HepG2 (cell line): ENCODE measurements around the gene TMA7B. TPM values are rescaled to one million over a fixed set of nuclear protein-coding genes. Genes with fewer than 3 reads are reported as not detected.

Source experiments
- ATAC-seq: fragments of 200-7000 bp; cut with Tn5 transposase; 3 replicates; pipeline ENCODE4 v1.9.1; 2020; ENCODE audit warnings: mild to moderate bottlenecking, moderate library complexity
- BruUV-seq: library from RNA; stranded (reverse); fragments of 400-500 nt; replicated peaks from 2 replicates; lab custom pipeline; 2021; lab: Mats Ljungman, UMichigan
- CTCF ChIA-PET: fragments of 300-600 bp; formaldehyde crosslinking; extraction: SDS; loops from one replicate; lab custom pipeline; 2021; ENCODE audit warnings: low total read pairs, inconsistent platforms, low intra/inter-chr PET ratio; lab: Yijun Ruan, JAX
- POLR2A ChIA-PET: fragments of 350-600 bp; sonication (Branson Sonifier 250); formaldehyde crosslinking; loops from one replicate; lab custom pipeline; 2020; ENCODE audit warnings: antibody characterized with exemption, inconsistent platforms; lab: Yijun Ruan, JAX
- DNase-seq: peaks from one replicate; pipeline ENCODE4 v3.0.0-alpha.2; 2015; ENCODE audit warnings: low spot score
- FAIRE-seq: peaks from 3 replicates; lab custom pipeline; 2011; peaks lifted over from hg19 to GRCh38; lab: Jason Lieb, UNC
- H2AFZ ChIP-seq: one replicate; pipeline ENCODE4 v1.6.1; 2011; ENCODE audit warnings: low read length, inconsistent platforms
- H3K27ac ChIP-seq: fragments of 300-600 bp; 3 replicates; pipeline ENCODE4 v1.8.0; 2011; ENCODE audit warnings: mixed run types, mild to moderate bottlenecking, mixed read lengths, low read length, inconsistent platforms; ENCODE audit not compliant: insufficient read depth; ENCODE audit errors: extremely low read length
- H3K27me3 ChIP-seq, 2 experiments: fragments of 200-600 bp in 1 of 2; 2 replicates in 1 of 2; 3 replicates in 1 of 2; pipeline versions ENCODE4 v1.6.0 to v1.8.0; 2011; ENCODE audit warnings: low read length in 2 of 2, mild to moderate bottlenecking in 2 of 2, moderate library complexity in 2 of 2, inconsistent platforms in 1 of 2; ENCODE audit not compliant: insufficient read depth in 2 of 2, control insufficient read depth in 1 of 2
- H3K36me3 ChIP-seq, 2 experiments: fragments of 200-600 bp in 1 of 2; replicated peaks in 1 of 2; 2 replicates in 1 of 2; 3 replicates in 1 of 2; pipeline versions ENCODE4 v1.5.1 to v1.8.0; 2011; ENCODE audit warnings: low read length in 2 of 2, inconsistent platforms in 1 of 2; ENCODE audit not compliant: insufficient read depth in 2 of 2, control insufficient read depth in 1 of 2
- H3K4me1 ChIP-seq: 2 replicates; pipeline ENCODE4 v1.5.1; 2012; ENCODE audit warnings: low read length, inconsistent platforms; ENCODE audit not compliant: insufficient read depth
- H3K4me2 ChIP-seq: 2 replicates; pipeline ENCODE4 v1.6.0; 2011; ENCODE audit warnings: low read depth, low read length, inconsistent platforms
- H3K4me3 ChIP-seq, 3 experiments: fragments of 200-600 bp in 1 of 3; sonication (generic), shearing (Covaris generic) in 1 of 3; replicated peaks in 1 of 3; 2 replicates each; pipeline ENCODE4 v1.5.1; 2011 to 2016; ENCODE audit warnings: low read length in 3 of 3, inconsistent platforms in 2 of 3, low read depth in 2 of 3, mild to moderate bottlenecking in 2 of 3, control low read depth in 1 of 3, mixed read lengths in 1 of 3; ENCODE audit not compliant: insufficient read depth in 1 of 3
- H3K79me2 ChIP-seq: one replicate; pipeline ENCODE4 v1.6.1; 2011; ENCODE audit warnings: low read length, inconsistent platforms; ENCODE audit not compliant: insufficient read depth
- H3K9ac ChIP-seq: 2 replicates; pipeline ENCODE4 v1.6.0; 2011; ENCODE audit warnings: mild to moderate bottlenecking, low read depth, low read length, inconsistent platforms; ENCODE audit not compliant: insufficient read depth
- H3K9me3 ChIP-seq: 2 replicates; pipeline ENCODE4 v1.5.1; 2012; ENCODE audit warnings: mild to moderate bottlenecking, low read length
- H4K20me1 ChIP-seq: 2 replicates; pipeline ENCODE4 v1.6.0; 2011; ENCODE audit warnings: inconsistent platforms, mild to moderate bottlenecking, low read length, moderate library complexity; ENCODE audit not compliant: insufficient read depth
- EP300 ChIP-seq, 3 experiments: sonication (generic) in 1 of 3; formaldehyde crosslinking in 1 of 3; IDR thresholded peaks; 2 replicates each; pipeline versions ENCODE4 v1.5.1 to v1.6.1; 2011 to 2020; ENCODE audit warnings: low read depth in 2 of 3, low read length in 2 of 3, borderline replicate concordance in 1 of 3, improper control_type of control experiment in 1 of 3, mild to moderate bottlenecking in 1 of 3, missing genetic modification reagents in 1 of 3, moderate library complexity in 1 of 3
- MAZ ChIP-seq, 2 experiments: sonication (generic) in 1 of 2; formaldehyde crosslinking in 1 of 2; IDR thresholded peaks; 2 replicates each; pipeline versions ENCODE4 v1.5.0 to v1.6.1; 2012 to 2020; ENCODE audit warnings: low read depth in 2 of 2, mild to moderate bottlenecking in 2 of 2, borderline replicate concordance in 1 of 2, improper control_type of control experiment in 1 of 2, low read length in 1 of 2, missing genetic modification reagents in 1 of 2, moderate library complexity in 1 of 2
- RFX5 ChIP-seq: IDR thresholded peaks from 2 replicates; pipeline ENCODE4 v1.6.1; 2011; ENCODE audit warnings: low read depth, low read length, improper control_type of control experiment
- SAP130 ChIP-seq: IDR thresholded peaks from 2 replicates; pipeline ENCODE4 v1.6.1; 2016; ENCODE audit warnings: low read depth
- STAT6 ChIP-seq: sonication (generic); formaldehyde crosslinking; IDR thresholded peaks from 2 replicates; pipeline ENCODE4 v1.4.0; 2020; ENCODE audit warnings: missing genetic modification reagents, mild to moderate bottlenecking, borderline replicate concordance
- TMF1 ChIP-seq: sonication (generic); formaldehyde crosslinking; IDR thresholded peaks from 2 replicates; pipeline ENCODE4 v1.8.1; 2022; ENCODE audit warnings: low read depth, missing genetic modification reagents
- ZFP41 ChIP-seq: sonication (generic); formaldehyde crosslinking; IDR thresholded peaks from 2 replicates; pipeline ENCODE4 v1.4.0; 2020; ENCODE audit warnings: mild to moderate bottlenecking, missing genetic modification reagents, borderline replicate concordance
- ZNF225 ChIP-seq: sonication (generic); formaldehyde crosslinking; IDR thresholded peaks from 2 replicates; pipeline ENCODE4 v1.4.0; 2020; ENCODE audit warnings: mild to moderate bottlenecking, missing genetic modification reagents
- ZNF691 ChIP-seq: sonication (generic); formaldehyde crosslinking; IDR thresholded peaks from 2 replicates; pipeline ENCODE4 v1.4.0; 2020; ENCODE audit warnings: missing genetic modification reagents, low read depth, mild to moderate bottlenecking, borderline replicate concordance
- ZNF776 ChIP-seq: sonication (generic); formaldehyde crosslinking; IDR thresholded peaks from 2 replicates; pipeline ENCODE4 v1.4.0; 2020; ENCODE audit warnings: mild to moderate bottlenecking, missing genetic modification reagents
- whole genome bisulfite sequencing: methylation state at CpG from one replicate; pipeline ENCODE4 v1.1.6; 2017; ENCODE audit warnings: low lambda C conversion rate; 5-methylcytosine and 5-hydroxymethylcytosine counted together
- in situ Hi-C: cut with HindIII; loops from 2 replicates; pipeline ENCODE4 v1.10.0; 2017; ENCODE audit warnings: low pct_unique_long_range_greater_than_20kb; ENCODE audit not compliant: extremely low pct_ligation_motif_present
- intact Hi-C: fragments of 100-400 bp; cut with micrococcal nuclease; formaldehyde crosslinking; loops from one replicate; pipeline ENCODE4 v1.10.0; 2022; ENCODE audit not compliant: unreplicated experiment
- polyA plus RNA-seq, 8 experiments: library from polyadenylated mRNA; depleted of rRNA in 3 of 8; stranded (reverse) in 7 of 8; unstranded in 1 of 8; fragments of >200 nt; fragmentation: Illumina TruSeq in 4 of 8; extraction: Trizol in 4 of 8; gene quantifications; 2 replicates each; pipeline versions ENCODE4 v1.2.1 to v1.2.3, GENCODE V29; 2011 to 2016; ENCODE audit warnings: low read depth in 4 of 8, missing spikeins in 1 of 8, mixed read lengths in 1 of 8; ENCODE audit not compliant: insufficient read depth in 1 of 8
- total RNA-seq, 5 experiments: library from RNA; depleted of rRNA; stranded (reverse); fragments of >200 nt; fragmentation: Illumina TruSeq; extraction: Trizol; gene quantifications; 2 replicates each; pipeline ENCODE4 v1.2.3, GENCODE V29; 2016; ENCODE audit warnings: low read depth in 1 of 5

The TMA7B gene
- total and polyA plus RNA-seq, 2 of the 13 experiments (the other 11 are each of a cell fraction or from before 2014, with no cell fraction given), result not detected

- 0 out of 2 replicates have a peak, but pooled peaks cover 5% of the 10 kb centered on the region for H3K4me1 ChIP-seq
- no peak overlapping the region for H3K9ac ChIP-seq
- H2AFZ ChIP-seq, result no peak overlapping the region
- no peak overlapping the region for H3K4me2 ChIP-seq
- H3K9me3 ChIP-seq, result no peaks in the 10 kb centered on the region
- BruUV-seq, result no TSS peak
- in situ Hi-C loops, result no loop called here
- H3K36me3 ChIP-seq, result no peaks in the 10 kb centered on the region
- FAIRE-seq (no peak), ATAC-seq (no peak), DNase-seq (no peak)
- 46% methylated on average over 2 of the region's 2 CpGs for WGBS
- no peak overlapping the region for H3K27ac ChIP-seq
- no peaks in the 10 kb centered on the region for H3K79me2 ChIP-seq
- TF ChIP-seq MAZ (IDR thresholded peaks at IDR 0.05; ENCODE audit: borderline replicate concordance, low read depth, low read length), result no peak
- no peak for TF ChIP-seq MAZ (CRISPR knock-in tag; IDR thresholded peaks at IDR 0.05; ENCODE audit: low read depth)
- no peak for TF ChIP-seq ZNF776 (CRISPR knock-in tag)
- TF ChIP-seq RFX5, result no peak
- TF ChIP-seq SAP130 (CRISPR knock-in tag), result no peak
- TF ChIP-seq STAT6 (CRISPR knock-in tag), result no peak
- no peak for TF ChIP-seq TMF1 (CRISPR knock-in tag)
- TF ChIP-seq ZFP41, result no peak
- no peak for TF ChIP-seq EP300 (IDR thresholded peaks at IDR 0.05; ENCODE audit: low read depth in 2 of 2, low read length in 2 of 2)
- TF ChIP-seq EP300 (CRISPR knock-in tag; IDR thresholded peaks at IDR 0.05; ENCODE audit: borderline replicate concordance), result no peak
- no peak for TF ChIP-seq ZNF691 (CRISPR knock-in tag)
- TF ChIP-seq ZNF225, result no peak
- peaks cover 0 to 8% of the 10 kb centered on the region in 2 experiments; a peak in 1 of 5 replicates for H3K27me3 ChIP-seq
- intact Hi-C loops, result no loop called here
- no peak overlapping the region for H3K4me3 ChIP-seq
- ChIA-PET CTCF (no interaction called here), POLR2A (interaction anchor here (0.8 kb wide), 1 partner anchor 615 kb away, joined by 3 read pairs; no protein-coding TSS in a partner anchor)
- no peaks in the 10 kb centered on the region for H4K20me1 ChIP-seq
These were observed 23.8 kb downstream of the TMA7B start for GRCh38 chr22:39984006-39984405.
